ENCODE data around the gene CSNK1G1.

- TF ChIP-seq RAD21 (IDR thresholded peaks at IDR 0.05; ENCODE audit: low read length) (no peak), CHD1 (IDR thresholded peaks at IDR 0.05; ENCODE audit: low read depth, low read length) (no peak)
Measured at GRCh38 chr15:64146520-64146884, 209.5 kb downstream of the CSNK1G1 start.
